Calu3 (cell line): ENCODE data around the gene UQCC2. TPM values are rescaled to one million over a fixed set of nuclear protein-coding genes. Genes with fewer than 3 reads are reported as not detected.

Source experiments
- BruUV-seq: library from RNA; stranded (reverse); fragments of 400-500 nt; replicated peaks from 2 replicates; lab custom pipeline; 2021; lab: Mats Ljungman, UMichigan
- CTCF ChIA-PET: fragments of 300-600 bp; sonication (Branson Sonifier 250); formaldehyde crosslinking; loops from one replicate; lab custom pipeline; 2022; ENCODE audit warnings: antibody characterized with exemption; lab: Charles Lee
- DNase-seq: peaks from one replicate; pipeline ENCODE4 v3.0.0; 2022
- H3K27ac Mint-ChIP-seq: one replicate; pipeline ENCODE4 v1.8.0; 2022; ENCODE audit warnings: mixed read lengths; ENCODE audit not compliant: unreplicated experiment
- H3K27me3 Mint-ChIP-seq: one replicate; pipeline ENCODE4 v1.8.0; 2022; ENCODE audit warnings: mixed read lengths; ENCODE audit not compliant: unreplicated experiment
- H3K36me3 Mint-ChIP-seq: one replicate; pipeline ENCODE4 v1.8.0; 2022; ENCODE audit warnings: mild to moderate bottlenecking, moderate library complexity, mixed read lengths; ENCODE audit not compliant: insufficient read depth, unreplicated experiment
- H3K4me1 Mint-ChIP-seq: one replicate; pipeline ENCODE4 v1.8.0; 2022; ENCODE audit warnings: mild to moderate bottlenecking, low read depth, mixed read lengths; ENCODE audit not compliant: unreplicated experiment
- H3K4me3 Mint-ChIP-seq: one replicate; pipeline ENCODE4 v1.8.0; 2022; ENCODE audit warnings: mild to moderate bottlenecking, low read depth, moderate library complexity, mixed read lengths; ENCODE audit not compliant: unreplicated experiment
- H3K9me3 Mint-ChIP-seq: one replicate; pipeline ENCODE4 v1.8.0; 2022; ENCODE audit warnings: low read depth, mixed read lengths; ENCODE audit not compliant: unreplicated experiment
- intact Hi-C: fragments of 100-400 bp; cut with micrococcal nuclease; formaldehyde crosslinking; loops from one replicate; pipeline ENCODE4 v1.10.0; 2022; ENCODE audit not compliant: unreplicated experiment
- total RNA-seq: library from RNA; stranded (reverse); gene quantifications from 2 replicates; pipeline ENCODE4 v1.2.3, GENCODE V29; 2022
- TF ChIP-seq, protein P1 (sequence below): fragments of 200-600 bp; IDR thresholded peaks from one replicate; pipeline ENCODE4 v1.8.0; 2022; ENCODE audit warnings: antibody characterized with exemption; ENCODE audit not compliant: unreplicated experiment

UQCC2 gene
- total RNA-seq, 1 experiment from 2014 or later = 142 TPM

DNA sequence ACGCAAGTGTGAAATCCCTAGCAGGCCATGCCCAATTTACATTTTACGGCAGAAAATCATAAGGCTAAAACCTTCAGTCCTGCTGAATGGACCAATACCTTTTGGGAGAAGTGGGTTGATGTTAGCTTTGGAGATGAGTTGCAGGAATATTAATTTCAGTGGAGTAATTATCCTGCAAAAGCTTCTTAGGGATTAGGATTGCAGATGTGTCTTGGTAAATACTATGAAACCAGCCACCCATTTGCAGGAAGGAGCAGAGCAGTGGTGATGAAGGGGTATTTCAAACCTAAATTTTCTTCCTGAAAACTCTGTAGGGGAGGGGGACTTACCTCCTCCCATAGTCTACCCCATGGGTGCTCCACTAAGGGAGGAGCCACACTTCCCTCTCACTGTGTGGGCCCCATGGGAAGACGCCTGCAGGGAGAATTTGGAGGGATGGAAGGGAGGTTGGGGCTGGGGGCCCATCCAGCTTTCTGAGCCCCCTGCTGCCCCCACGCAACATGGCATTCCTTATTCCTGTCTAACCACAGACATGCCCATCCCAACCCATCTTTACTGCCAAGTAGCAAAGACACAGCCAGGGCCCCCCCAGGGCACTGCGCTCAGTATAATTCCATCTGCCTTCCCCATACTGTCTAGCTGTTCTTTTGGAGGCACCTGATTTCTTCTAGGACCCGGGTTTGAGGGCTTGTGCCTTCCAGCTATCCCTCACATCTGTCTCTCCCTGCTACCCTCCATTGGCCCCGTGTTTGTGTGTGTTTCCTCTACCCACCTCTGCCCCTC lies 14.6 kb upstream of the UQCC2 start:
- H3K27ac Mint-ChIP-seq = no peak overlapping the region
- no peak overlapping the region for H3K4me3 Mint-ChIP-seq
- intact Hi-C loops = no loop called here
- H3K9me3 Mint-ChIP-seq = no peaks in the 10 kb centered on the region
- CTCF ChIA-PET = interaction anchor here (0.6 kb wide), 1 partner anchor 17 kb away, joined by 3 read pairs; no protein-coding TSS in a partner anchor
- peaks cover 12% of the 10 kb centered on the region for H3K4me1 Mint-ChIP-seq
- TF ChIP-seq, protein P1, sequence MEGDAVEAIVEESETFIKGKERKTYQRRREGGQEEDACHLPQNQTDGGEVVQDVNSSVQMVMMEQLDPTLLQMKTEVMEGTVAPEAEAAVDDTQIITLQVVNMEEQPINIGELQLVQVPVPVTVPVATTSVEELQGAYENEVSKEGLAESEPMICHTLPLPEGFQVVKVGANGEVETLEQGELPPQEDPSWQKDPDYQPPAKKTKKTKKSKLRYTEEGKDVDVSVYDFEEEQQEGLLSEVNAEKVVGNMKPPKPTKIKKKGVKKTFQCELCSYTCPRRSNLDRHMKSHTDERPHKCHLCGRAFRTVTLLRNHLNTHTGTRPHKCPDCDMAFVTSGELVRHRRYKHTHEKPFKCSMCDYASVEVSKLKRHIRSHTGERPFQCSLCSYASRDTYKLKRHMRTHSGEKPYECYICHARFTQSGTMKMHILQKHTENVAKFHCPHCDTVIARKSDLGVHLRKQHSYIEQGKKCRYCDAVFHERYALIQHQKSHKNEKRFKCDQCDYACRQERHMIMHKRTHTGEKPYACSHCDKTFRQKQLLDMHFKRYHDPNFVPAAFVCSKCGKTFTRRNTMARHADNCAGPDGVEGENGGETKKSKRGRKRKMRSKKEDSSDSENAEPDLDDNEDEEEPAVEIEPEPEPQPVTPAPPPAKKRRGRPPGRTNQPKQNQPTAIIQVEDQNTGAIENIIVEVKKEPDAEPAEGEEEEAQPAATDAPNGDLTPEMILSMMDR = no peak
- no peaks in the 10 kb centered on the region for H3K36me3 Mint-ChIP-seq
- H3K27me3 Mint-ChIP-seq = peaks cover 26% of the 10 kb centered on the region
- no peak for DNase-seq
- no TSS peak for BruUV-seq

DNA sequence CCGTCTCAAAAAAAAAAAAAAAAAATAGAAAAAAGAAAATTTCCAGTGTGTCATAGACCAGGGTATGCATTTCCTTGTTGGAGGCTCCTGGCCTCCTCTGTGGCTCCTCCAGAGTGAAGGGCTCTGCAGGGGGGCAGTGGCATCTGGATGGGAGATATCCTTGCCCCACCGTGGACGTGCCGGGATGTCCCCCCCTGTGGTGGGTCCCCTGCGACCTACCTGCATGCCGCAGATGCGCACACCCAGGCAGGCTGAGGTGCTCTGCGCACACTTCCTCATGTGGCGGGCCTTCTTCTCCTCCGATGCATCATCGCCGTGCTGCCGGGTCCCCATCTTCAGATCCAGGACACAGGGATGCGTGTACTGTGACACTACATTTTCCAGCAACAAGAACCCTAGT lies 13.7 kb upstream of the UQCC2 start:
- intact Hi-C loops = no loop called here
- CTCF ChIA-PET = interaction anchor here (0.6 to 0.7 kb wide), 3 partner anchors 25 to 236 kb away, joined by 3 to 4 read pairs (median 3); no protein-coding TSS in a partner anchor
- H3K4me3 Mint-ChIP-seq = no peak overlapping the region
- peaks cover 26% of the 10 kb centered on the region for H3K27me3 Mint-ChIP-seq
- H3K36me3 Mint-ChIP-seq = no peaks in the 10 kb centered on the region
- TF ChIP-seq, protein P1 = no peak
- H3K4me1 Mint-ChIP-seq = peaks cover 11% of the 10 kb centered on the region
- no TSS peak for BruUV-seq
- no peak for DNase-seq
- H3K27ac Mint-ChIP-seq = no peak overlapping the region
- no peaks in the 10 kb centered on the region for H3K9me3 Mint-ChIP-seq

DNA sequence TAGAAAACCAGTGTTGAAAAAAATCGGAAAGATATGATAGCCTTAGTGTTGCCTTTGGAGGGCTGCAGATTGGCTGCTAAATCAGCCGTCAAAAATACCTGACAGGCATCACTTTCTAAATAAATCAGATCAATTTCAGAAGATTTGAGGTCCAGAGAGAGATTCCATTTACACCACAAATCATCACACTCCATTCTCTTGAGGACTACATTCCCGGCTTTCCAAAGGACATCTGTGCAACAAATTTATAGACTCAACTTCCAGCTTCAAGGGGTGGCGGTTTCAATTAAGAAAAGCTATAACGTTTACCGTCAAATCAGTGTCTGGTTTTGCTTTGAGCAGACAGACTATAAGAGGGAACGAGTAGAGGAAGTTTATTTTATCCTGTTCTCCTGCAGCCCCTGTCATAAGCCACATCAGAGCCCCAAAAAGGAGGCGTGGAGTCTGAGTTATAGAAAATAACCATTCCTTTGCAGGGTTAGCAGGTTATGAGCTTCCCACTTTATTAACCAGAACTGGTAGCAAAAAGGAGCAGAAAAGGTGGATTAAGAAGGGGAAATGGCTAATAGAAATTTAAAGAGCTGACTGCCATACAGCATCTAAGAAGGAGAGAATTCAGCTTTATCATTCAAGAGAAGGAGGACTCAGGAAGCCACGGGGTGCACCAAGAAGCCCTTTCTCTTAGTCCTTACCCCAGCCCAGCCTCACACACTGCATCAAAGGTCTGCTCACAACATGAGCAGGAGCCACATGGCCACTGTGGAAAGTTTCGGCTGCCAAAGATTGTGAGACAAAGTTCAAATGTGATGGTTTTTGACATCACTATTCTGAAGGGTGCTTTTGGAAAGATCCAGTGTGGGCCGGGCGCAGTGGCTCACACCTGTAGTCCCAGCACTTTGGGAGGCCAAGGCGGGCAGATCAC lies 12.9 kb upstream of the UQCC2 start:
- no peak overlapping the region for H3K27ac Mint-ChIP-seq
- peaks cover 26% of the 10 kb centered on the region for H3K27me3 Mint-ChIP-seq
- H3K36me3 Mint-ChIP-seq = no peaks in the 10 kb centered on the region
- peaks cover 14% of the 10 kb centered on the region for H3K4me1 Mint-ChIP-seq
- TF ChIP-seq, protein P1 = no peak
- DNase-seq = no peak
- no TSS peak for BruUV-seq
- intact Hi-C loops = no loop called here
- CTCF ChIA-PET = interaction anchor here (0.6 to 1.0 kb wide), 5 partner anchors 12 to 421 kb away, joined by 3 to 4 read pairs (median 3); no protein-coding TSS in a partner anchor
- no peak overlapping the region for H3K4me3 Mint-ChIP-seq
- no peaks in the 10 kb centered on the region for H3K9me3 Mint-ChIP-seq

DNA sequence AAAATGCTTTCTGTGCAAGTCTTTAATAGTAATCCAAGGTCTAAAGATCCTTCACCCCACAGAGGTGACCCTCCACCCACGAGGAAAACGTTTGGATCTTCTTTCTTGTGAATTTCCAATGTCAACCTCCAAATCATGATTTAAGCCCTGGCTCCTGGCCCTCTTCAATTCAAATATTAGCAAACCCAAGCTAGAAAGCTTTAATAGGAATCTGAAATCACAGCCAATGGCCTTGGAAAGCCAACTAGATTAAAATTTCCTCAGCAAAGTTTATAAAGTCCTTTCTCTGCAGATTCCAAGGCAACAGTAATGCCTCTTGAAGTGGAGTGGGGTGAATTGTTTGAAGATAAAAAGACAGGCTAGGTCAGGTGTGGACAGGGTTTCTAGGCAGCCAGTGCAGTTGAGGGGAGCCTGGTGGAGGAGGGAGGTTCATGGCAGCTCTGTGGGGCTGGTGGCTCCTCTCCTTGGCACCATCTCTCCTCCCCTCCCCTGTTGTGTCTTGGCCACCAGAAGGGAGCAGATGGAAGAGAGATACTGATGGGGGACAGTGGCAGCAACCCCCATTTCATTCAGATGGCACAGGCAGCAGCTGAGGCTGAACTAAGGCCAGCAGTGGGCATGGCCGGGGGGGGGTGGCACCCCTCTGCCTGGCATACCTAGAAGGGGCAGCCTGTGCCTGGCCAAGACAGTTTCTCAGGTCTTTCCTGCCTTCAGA lies 12.0 kb upstream of the UQCC2 start:
- CTCF ChIA-PET = interaction anchor here (1.0 kb wide), 1 partner anchor 422 kb away, joined by 3 read pairs; no protein-coding TSS in a partner anchor
- peaks cover 26% of the 10 kb centered on the region for H3K27me3 Mint-ChIP-seq

More for the DNA sequence above, 12.0 kb upstream of the UQCC2 start:
- peaks cover 18% of the 10 kb centered on the region for H3K4me1 Mint-ChIP-seq
- no peaks in the 10 kb centered on the region for H3K9me3 Mint-ChIP-seq
- no peaks in the 10 kb centered on the region for H3K36me3 Mint-ChIP-seq
- no peak overlapping the region for H3K27ac Mint-ChIP-seq
- no peak overlapping the region for H3K4me3 Mint-ChIP-seq
- TF ChIP-seq, protein P1 = no peak
- DNase-seq = no peak
- no TSS peak for BruUV-seq
- intact Hi-C loops = no loop called here
